ENCODE data around the gene IGFL1.

Gene IGFL1

DNA sequence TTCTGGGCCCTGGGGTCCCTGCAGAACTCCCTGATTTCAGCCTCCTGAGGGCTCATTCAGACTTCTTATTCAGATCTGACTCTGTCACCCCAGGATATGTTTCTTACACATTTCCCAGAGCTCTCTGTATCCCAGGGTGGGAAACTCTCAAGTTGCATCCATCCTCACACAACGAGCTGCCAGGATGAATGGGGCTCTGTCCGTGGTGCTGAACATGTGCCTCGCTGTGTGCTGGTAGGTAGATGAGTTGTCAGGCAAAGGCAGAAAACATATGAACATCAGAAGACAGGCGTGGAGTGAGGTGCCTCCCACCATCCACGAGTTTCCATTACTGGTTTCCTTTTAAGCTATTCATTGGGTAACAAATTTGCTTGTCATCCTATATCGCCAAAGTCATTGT, 11.4 kb upstream of the IGFL1 start:
- Histone ChIP-seq H3K9ac (ENCODE audit: low read length) (no peak overlapping the region), H4K20me1 (ENCODE audit: low read depth, low read length) (no peaks in the 10 kb centered on the region), H3K4me3 (ENCODE audit: insufficient read depth, low read length, poor library complexity, severe bottlenecking) (no peak overlapping the region), H3K79me2 (ENCODE audit: insufficient read depth, low read length) (no peaks in the 10 kb centered on the region), H3K27me3 (ENCODE audit: low read length) (no peaks in the 10 kb centered on the region), H3K9me3 (ENCODE audit: insufficient read depth, low read length) (no peaks in the 10 kb centered on the region), H3F3A (ENCODE audit: insufficient read depth) (no peaks in the 10 kb centered on the region), H3K4me2 (ENCODE audit: low read depth, low read length, poor library complexity, severe bottlenecking) (no peak overlapping the region), H3K36me3 (ENCODE audit: low read length) (no peaks in the 10 kb centered on the region), H2AFZ (ENCODE audit: low read depth, low read length, severe bottlenecking) (no peak overlapping the region), H3K27ac (ENCODE audit: low read depth, low read length) (no peak overlapping the region), H3K9me2 (replicated peaks; ENCODE audit: insufficient read depth, low read length) (no peaks in the 10 kb centered on the region)
- no peak for TF ChIP-seq EZH2phosphoT487 (conservative IDR thresholded peaks at IDR 0.05; ENCODE audit: low read length)
- TF ChIP-seq, protein P1, sequence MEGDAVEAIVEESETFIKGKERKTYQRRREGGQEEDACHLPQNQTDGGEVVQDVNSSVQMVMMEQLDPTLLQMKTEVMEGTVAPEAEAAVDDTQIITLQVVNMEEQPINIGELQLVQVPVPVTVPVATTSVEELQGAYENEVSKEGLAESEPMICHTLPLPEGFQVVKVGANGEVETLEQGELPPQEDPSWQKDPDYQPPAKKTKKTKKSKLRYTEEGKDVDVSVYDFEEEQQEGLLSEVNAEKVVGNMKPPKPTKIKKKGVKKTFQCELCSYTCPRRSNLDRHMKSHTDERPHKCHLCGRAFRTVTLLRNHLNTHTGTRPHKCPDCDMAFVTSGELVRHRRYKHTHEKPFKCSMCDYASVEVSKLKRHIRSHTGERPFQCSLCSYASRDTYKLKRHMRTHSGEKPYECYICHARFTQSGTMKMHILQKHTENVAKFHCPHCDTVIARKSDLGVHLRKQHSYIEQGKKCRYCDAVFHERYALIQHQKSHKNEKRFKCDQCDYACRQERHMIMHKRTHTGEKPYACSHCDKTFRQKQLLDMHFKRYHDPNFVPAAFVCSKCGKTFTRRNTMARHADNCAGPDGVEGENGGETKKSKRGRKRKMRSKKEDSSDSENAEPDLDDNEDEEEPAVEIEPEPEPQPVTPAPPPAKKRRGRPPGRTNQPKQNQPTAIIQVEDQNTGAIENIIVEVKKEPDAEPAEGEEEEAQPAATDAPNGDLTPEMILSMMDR (IDR thresholded peaks at IDR 0.05; ENCODE audit: insufficient read depth, low read length, poor library complexity, severe bottlenecking), result no peak

DNA sequence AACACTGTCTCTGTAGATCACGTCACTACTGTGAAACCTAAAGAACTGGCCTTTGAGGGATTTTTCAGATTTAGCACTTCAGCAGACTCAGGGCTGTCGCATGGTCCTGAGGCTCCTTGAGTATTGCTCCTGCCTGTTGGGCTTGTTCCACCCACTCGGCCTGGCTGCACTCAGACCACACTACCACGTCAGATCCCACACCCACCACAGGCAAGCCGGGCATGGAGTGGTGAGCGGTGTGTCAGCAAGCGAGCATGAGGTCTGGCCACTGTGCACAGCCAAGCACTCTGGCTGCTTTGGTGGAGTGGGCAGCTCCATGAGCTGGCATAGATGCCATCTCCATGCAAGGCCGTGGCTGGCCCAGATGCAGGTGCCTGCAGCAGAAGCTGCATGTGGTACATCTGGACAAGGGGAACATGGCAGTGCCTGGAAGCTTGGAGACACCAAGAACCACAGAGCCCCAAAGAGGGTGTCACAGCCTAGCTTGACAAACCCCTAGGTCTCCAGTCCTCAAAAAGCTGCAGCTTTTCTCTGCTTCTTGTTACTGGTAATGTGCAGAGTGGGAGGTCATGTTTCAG, 9.4 kb upstream of the IGFL1 start:
- Histone ChIP-seq H3K4me3 (ENCODE audit: insufficient read depth, low read length, poor library complexity, severe bottlenecking) (no peak overlapping the region), H3F3A (ENCODE audit: insufficient read depth) (no peaks in the 10 kb centered on the region), H3K36me3 (ENCODE audit: low read length) (no peaks in the 10 kb centered on the region), H3K9ac (ENCODE audit: low read length) (no peak overlapping the region), H3K4me2 (ENCODE audit: low read depth, low read length, poor library complexity, severe bottlenecking) (no peak overlapping the region), H4K20me1 (ENCODE audit: low read depth, low read length) (no peaks in the 10 kb centered on the region), H3K27ac (ENCODE audit: low read depth, low read length) (no peak overlapping the region), H3K79me2 (ENCODE audit: insufficient read depth, low read length) (no peaks in the 10 kb centered on the region), H3K27me3 (ENCODE audit: low read length) (no peaks in the 10 kb centered on the region), H3K9me2 (replicated peaks; ENCODE audit: insufficient read depth, low read length) (no peaks in the 10 kb centered on the region), H2AFZ (ENCODE audit: low read depth, low read length, severe bottlenecking) (no peak overlapping the region), H3K9me3 (ENCODE audit: insufficient read depth, low read length) (no peaks in the 10 kb centered on the region)
- no peak for TF ChIP-seq EZH2phosphoT487 (conservative IDR thresholded peaks at IDR 0.05; ENCODE audit: low read length)
- TF ChIP-seq, protein P1 (IDR thresholded peaks at IDR 0.05; ENCODE audit: insufficient read depth, low read length, poor library complexity, severe bottlenecking), result no peak

DNA sequence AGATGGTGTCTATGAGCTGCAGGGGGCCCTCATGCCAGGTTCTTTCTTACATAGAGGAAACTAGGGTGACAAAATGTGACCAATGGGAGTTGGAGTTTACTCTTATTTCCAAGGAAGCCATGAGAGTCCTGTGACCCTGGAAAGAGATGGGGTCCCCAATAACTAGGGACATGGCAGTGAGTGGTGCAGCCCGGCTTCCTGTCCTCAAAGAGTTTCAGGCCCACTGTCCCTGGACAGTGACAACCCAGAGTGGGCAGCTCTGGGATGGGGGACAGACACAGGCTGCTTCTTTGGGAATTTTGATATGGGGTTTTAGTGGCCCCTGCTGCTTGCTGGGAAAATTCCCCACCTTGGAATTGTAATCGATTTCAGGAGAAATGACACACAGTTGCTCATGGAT, 8.4 kb upstream of the IGFL1 start:
- H3K36me3 ChIP-seq (ENCODE audit: low read length), result no peaks in the 10 kb centered on the region
- no peaks in the 10 kb centered on the region for H3K27me3 ChIP-seq (ENCODE audit: low read length)
- no peak overlapping the region for H3K4me3 ChIP-seq (ENCODE audit: insufficient read depth, low read length, poor library complexity, severe bottlenecking)
- TF ChIP-seq, protein P1 (IDR thresholded peaks at IDR 0.05; ENCODE audit: insufficient read depth, low read length, poor library complexity, severe bottlenecking), result no peak
- no peak for TF ChIP-seq EZH2phosphoT487 (conservative IDR thresholded peaks at IDR 0.05; ENCODE audit: low read length)
- H3K79me2 ChIP-seq (ENCODE audit: insufficient read depth, low read length), result no peaks in the 10 kb centered on the region
- no peak overlapping the region for H2AFZ ChIP-seq (ENCODE audit: low read depth, low read length, severe bottlenecking)
- H3K9me3 ChIP-seq (ENCODE audit: insufficient read depth, low read length), result no peaks in the 10 kb centered on the region
- no peak overlapping the region for H3K4me2 ChIP-seq (ENCODE audit: low read depth, low read length, poor library complexity, severe bottlenecking)
- no peaks in the 10 kb centered on the region for H4K20me1 ChIP-seq (ENCODE audit: low read depth, low read length)
- no peak overlapping the region for H3K27ac ChIP-seq (ENCODE audit: low read depth, low read length)
- no peaks in the 10 kb centered on the region for H3F3A ChIP-seq (ENCODE audit: insufficient read depth)
- H3K9me2 ChIP-seq (replicated peaks; ENCODE audit: insufficient read depth, low read length), result no peaks in the 10 kb centered on the region
- H3K9ac ChIP-seq (ENCODE audit: low read length), result no peak overlapping the region

Data from SU-DHL-6 (cell line).